CMK (cell line): ENCODE measurements around the gene ARMCX4.
A peak's percentile ranks its signal among the peaks of the same experiment; 100 is the strongest.
"Not testable (repeated sequence)": the region's sequence is repeated elsewhere in the genome, so short reads cannot be mapped to it uniquely, and the experiment has no call there.

ENCODE experiments used
- DNase-seq: peaks from one replicate; pipeline ENCODE4 v3.0.0-alpha.2; 2010; ENCODE audit warnings: low read depth

The ARMCX4 gene

DNA sequence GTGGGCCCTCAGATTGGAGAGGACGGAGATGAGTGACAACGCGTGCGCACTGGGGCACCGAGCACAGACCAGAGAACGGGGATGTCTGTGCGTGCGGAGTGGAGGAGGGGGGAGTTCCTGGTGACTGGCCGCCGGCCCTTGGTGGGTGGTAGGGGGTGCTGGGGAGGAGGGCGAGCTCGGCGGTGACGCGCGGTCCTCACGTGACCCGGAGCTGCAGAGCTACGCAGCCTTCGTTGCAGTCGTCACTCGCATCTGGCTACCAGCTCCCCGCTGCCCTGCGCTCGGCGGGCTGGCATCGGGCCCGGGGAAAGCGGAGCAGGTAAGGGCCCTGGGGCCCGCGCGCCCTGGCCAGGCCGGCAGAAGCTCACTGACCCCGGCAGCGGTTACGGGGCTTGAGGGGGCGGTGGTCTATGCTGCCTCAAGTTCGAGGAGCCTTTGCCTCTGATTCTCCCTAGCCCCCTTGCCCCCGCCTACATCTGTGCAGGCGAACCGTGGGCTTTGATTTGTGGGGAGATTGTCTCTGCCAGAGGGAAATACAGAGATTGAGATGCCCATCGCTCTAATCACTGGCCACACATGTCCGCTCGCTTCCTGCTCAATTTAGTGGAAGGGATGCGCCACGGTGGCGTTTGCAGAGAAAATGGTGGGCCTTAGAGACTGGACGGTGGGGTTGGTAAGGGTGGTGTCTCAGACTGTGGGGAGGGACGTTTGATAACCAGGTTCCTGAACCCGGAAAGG lies at the start of gene ARMCX4:
Gene ARMCX4 (plus strand): TSS at position 245 of the 738 bp plus-strand sequence. CDS start 3,134 bp downstream, outside the sequence.
- DNase-seq = no peak

- no peak for DNase-seq
These were observed 43.2 kb upstream of the ARMCX4 start for GRCh38 chrX:101442085-101442484.

GRCh38 chrX:101449279-101449678 lies 36.0 kb upstream of the ARMCX4 start:
- DNase-seq = no peak

- peak; percentile 7 for DNase-seq
These were observed 35.2 kb upstream of the ARMCX4 start for GRCh38 chrX:101450085-101450484.

- no peak for DNase-seq
These were observed 34.3 kb upstream of the ARMCX4 start for GRCh38 chrX:101450961-101451360.

DNA sequence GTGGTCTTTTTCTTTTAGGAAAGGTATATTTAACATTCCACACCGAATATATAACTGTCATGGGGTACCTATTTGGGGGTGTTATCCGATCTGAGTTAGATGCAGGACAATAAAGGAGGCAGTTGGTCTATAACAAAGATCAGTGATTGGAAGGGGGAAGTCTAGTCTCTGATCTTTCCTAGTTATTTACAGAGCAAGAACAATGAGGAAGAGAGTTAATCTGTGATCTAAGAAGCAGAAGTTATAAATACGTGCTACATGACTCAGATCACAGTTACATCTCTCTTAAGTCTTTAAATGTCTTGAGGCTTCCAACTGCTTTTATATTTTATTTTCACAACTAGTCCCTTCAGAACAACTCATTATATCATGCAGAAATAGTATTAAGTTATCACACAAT lies 33.2 kb upstream of the ARMCX4 start:
- DNase-seq = no peak

DNA sequence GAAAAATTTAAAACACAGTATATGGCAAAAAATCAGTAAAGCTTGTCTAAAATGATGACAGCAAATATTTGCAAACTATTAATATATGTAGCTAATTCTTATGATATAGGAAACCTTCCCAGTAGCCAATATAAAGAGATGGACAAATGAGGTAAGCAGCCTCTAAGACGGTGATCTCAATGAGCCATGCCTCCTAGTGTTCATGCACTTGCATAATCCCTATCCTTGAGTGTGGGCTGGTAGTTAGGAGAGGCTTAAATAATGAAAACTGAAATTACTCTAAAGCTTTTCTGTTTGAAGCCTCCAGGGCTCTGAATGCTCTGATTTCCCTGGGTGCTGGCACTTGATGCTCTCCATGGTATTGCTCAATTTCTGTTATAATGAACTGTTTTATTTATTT lies 24.6 kb upstream of the ARMCX4 start:
- DNase-seq = no peak

- no peak for DNase-seq
These were observed 22.4 kb upstream of the ARMCX4 start for GRCh38 chrX:101462892-101463291.

GRCh38 chrX:101478366-101478765 lies 6.9 kb upstream of the ARMCX4 start:
- no peak for DNase-seq

GRCh38 chrX:101482296-101482695 lies 3.0 kb upstream of the ARMCX4 start:
- DNase-seq = no peak

GRCh38 chrX:101483705-101484104 lies 1.6 kb upstream of the ARMCX4 start:
- DNase-seq = no peak

DNA sequence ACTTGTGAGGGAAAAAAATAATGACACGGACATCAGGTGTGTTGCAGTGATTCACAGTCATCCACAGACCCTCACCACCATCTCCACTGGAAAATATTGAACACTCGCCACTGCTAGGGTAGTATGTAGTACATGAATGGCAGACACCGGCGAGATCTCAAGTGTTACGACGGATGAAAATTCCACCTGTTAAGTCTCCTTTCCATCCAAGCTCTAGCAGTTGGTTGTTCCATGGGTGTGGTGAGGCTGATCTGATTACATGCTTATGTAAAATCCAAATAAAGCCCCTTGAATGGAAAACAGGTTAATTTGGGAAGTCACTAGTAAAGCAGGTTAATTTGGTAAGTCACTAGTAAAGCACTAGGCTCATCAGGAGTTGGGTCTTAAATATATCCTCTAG lies 1.1 kb upstream of the ARMCX4 start:
- DNase-seq = no peak

- DNase-seq = no peak
These were observed 3.5 kb downstream of the ARMCX4 start for GRCh38 chrX:101488796-101489195.

- DNase-seq = no peak
These were observed 6.7 kb downstream of the ARMCX4 start for GRCh38 chrX:101491943-101492342.

DNA sequence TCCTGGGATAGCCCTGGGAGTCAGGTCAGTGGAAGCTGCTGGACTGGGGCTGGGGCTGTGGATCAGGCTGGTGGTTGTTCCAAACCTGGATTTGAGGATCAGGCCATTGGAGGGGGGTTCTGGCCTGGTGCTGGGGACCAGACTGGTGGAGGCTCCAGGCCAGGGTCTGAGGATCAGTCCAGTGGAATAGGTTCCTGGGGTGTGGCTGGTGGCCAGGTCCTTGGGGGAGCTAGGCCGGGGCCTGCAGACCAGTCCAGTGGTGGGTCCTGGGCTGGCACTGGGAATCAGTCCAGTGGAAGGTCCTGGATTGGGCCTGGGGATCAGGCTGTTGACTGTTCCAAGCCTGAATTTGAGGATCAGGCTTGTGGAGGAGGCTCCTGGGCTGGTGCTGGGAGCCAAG lies 8.0 kb downstream of the ARMCX4 start:
- no peak for DNase-seq

- not testable (repeated sequence) for DNase-seq
These were observed 17.7 kb downstream of the ARMCX4 start for GRCh38 chrX:101502929-101503328.

DNA sequence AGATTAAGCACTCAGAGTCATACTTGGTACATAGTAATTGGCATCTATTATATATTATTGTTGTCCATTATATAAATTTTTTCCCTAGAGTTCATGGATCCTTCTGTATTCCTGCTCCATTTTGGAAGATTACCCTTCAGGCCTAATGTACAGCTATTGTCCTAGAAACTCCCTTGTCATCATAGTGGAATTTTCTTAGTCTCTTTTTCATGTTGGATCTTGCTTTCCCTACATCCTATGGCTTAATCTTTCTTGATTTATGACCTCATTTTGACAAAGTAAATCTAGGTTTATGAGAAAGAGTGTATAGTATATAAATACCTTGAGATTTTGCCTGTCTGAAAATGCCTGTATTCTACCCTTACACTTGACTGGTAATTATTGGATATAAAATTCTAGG lies 22.1 kb downstream of the ARMCX4 start:
- no peak for DNase-seq

DNA sequence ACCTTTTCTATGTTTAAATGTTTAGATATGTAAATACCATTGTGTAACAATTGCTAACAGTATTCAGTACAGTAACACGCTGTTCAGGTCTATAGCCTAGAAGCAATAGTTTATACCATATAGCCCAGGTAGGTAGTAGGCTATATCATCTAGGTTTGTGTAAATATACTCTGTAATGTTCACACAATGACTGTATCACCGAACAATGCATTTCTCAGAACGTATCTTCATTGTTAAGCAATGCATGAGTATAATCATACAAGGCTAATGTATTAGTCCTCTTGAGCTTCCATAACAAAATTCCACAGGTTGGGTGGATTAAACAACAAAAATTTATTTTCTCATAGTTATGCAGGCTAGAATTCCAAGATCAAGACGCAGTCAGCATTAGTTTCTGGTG lies 22.7 kb downstream of the ARMCX4 start:
- no peak for DNase-seq

- no peak for DNase-seq
These were observed 45.7 kb downstream of the ARMCX4 start for GRCh38 chrX:101530944-101531343.
